ENCODE results near the gene PPP2R3A. TPM values are rescaled to one million over a fixed set of nuclear protein-coding genes. Genes with fewer than 3 reads are reported as not detected.
"Not testable (repeated sequence)": the region's sequence is repeated elsewhere in the genome, so short reads cannot be mapped to it uniquely, and the experiment has no call there.

Gene PPP2R3A
- total and polyA plus RNA-seq, 2 of the 4 experiments (the other 2 are of a cell fraction): 11.3 to 37.3 TPM

- ATAC-seq (ENCODE audit: low read depth); in situ Hi-C loops (cut with MboI; ENCODE audit: low sequenced_read_pairs); H3K9me1 ChIP-seq (ENCODE audit: insufficient read depth, low read length); H3K14ac ChIP-seq (replicated peaks; ENCODE audit: low read depth, low read length); H4K5ac ChIP-seq (ENCODE audit: low read depth, low read length); H3K27me3 ChIP-seq (ENCODE audit: control insufficient read depth, insufficient read depth, low read length); H3K9me3 ChIP-seq (ENCODE audit: control insufficient read depth, insufficient read depth, low read length); BruUV-seq (replicated peaks); DNase-seq; H3K79me1 ChIP-seq (ENCODE audit: low read depth in 1 of 2, low read length in 2 of 2); H3K27ac ChIP-seq (ENCODE audit: insufficient read depth, low read length); H3K9ac ChIP-seq (ENCODE audit: low read depth, low read length); H2BK120ac ChIP-seq (ENCODE audit: low read depth, low read length); H3K23ac ChIP-seq (ENCODE audit: low read depth, low read length); H4K91ac ChIP-seq (ENCODE audit: insufficient read depth, low read depth, low read length); H2BK15ac ChIP-seq (ENCODE audit: low read depth, low read length); H2BK20ac ChIP-seq (ENCODE audit: low read depth, low read length); H3K4me3 ChIP-seq (ENCODE audit: insufficient read depth, low read depth, low read length); H2AK9ac ChIP-seq (replicated peaks; ENCODE audit: low read depth, low read length, poor library complexity); H3K4me1 ChIP-seq (ENCODE audit: control insufficient read depth, insufficient read depth, low read length); H2AK5ac ChIP-seq (ENCODE audit: low read depth, low read length); H3K56ac ChIP-seq (ENCODE audit: extremely low read depth, insufficient read depth, low read length); CTCF ChIA-PET; intact Hi-C loops (cut with micrococcal nuclease); H2AFZ ChIP-seq (replicated peaks; ENCODE audit: low read length, poor library complexity); H3K4ac ChIP-seq (ENCODE audit: low read depth, low read length); H3K18ac ChIP-seq (ENCODE audit: low read depth, low read length); POLR2A ChIA-PET (ENCODE audit: unreplicated experiment); H3K4me2 ChIP-seq (ENCODE audit: low read depth, low read length); H2BK5ac ChIP-seq (ENCODE audit: low read depth, low read length, poor library complexity, severe bottlenecking); H4K20me1 ChIP-seq (ENCODE audit: insufficient read depth, low read length); dilution Hi-C loops (cut with HindIII; ENCODE audit: low sequenced_read_pairs, unreplicated experiment); H4K8ac ChIP-seq (ENCODE audit: low read depth in 2 of 2, low read length in 2 of 2): not testable (repeated sequence)
- peaks cover 21% of the 10 kb centered on the region for H3K36me3 ChIP-seq (ENCODE audit: control insufficient read depth, insufficient read depth, low read length)
- no CpG with 5 or more reads among the region's 4 CpGs for WGBS, 2 experiments (ENCODE audit: extremely low coverage in 2 of 2, insufficient read length in 1 of 2)
Measured at GRCh38 chr3:136083641-136084382, 118.3 kb downstream of the PPP2R3A start.

GRCh38 chr3:136085067-136085466 is 119.5 kb downstream of the PPP2R3A start:
- CTCF ChIA-PET: interaction anchor here (0.6 kb wide), 1 partner anchor 484 kb away, joined by 3 read pairs; no protein-coding TSS in a partner anchor
- BruUV-seq (replicated peaks): not testable (repeated sequence)

More at GRCh38 chr3:136085067-136085466, 119.5 kb downstream of the PPP2R3A start:
- in situ Hi-C loops (cut with MboI; ENCODE audit: low sequenced_read_pairs); H2BK15ac ChIP-seq (ENCODE audit: low read depth, low read length); H3K9ac ChIP-seq (ENCODE audit: low read depth, low read length); H3K14ac ChIP-seq (replicated peaks; ENCODE audit: low read depth, low read length); dilution Hi-C loops (cut with HindIII; ENCODE audit: low sequenced_read_pairs, unreplicated experiment); H3K18ac ChIP-seq (ENCODE audit: low read depth, low read length); H2AFZ ChIP-seq (replicated peaks; ENCODE audit: low read length, poor library complexity); H4K5ac ChIP-seq (ENCODE audit: low read depth, low read length); H2BK120ac ChIP-seq (ENCODE audit: low read depth, low read length); H4K91ac ChIP-seq (ENCODE audit: insufficient read depth, low read depth, low read length); H3K4me3 ChIP-seq (ENCODE audit: insufficient read depth, low read depth, low read length); DNase-seq; H3K4me1 ChIP-seq (ENCODE audit: control insufficient read depth, insufficient read depth, low read length); H3K9me1 ChIP-seq (ENCODE audit: insufficient read depth, low read length); H4K20me1 ChIP-seq (ENCODE audit: insufficient read depth, low read length); intact Hi-C loops (cut with micrococcal nuclease); H2BK20ac ChIP-seq (ENCODE audit: low read depth, low read length); H3K4me2 ChIP-seq (ENCODE audit: low read depth, low read length); H3K27me3 ChIP-seq (ENCODE audit: control insufficient read depth, insufficient read depth, low read length); ATAC-seq (ENCODE audit: low read depth); H3K9me3 ChIP-seq (ENCODE audit: control insufficient read depth, insufficient read depth, low read length); H4K8ac ChIP-seq (ENCODE audit: low read depth in 2 of 2, low read length in 2 of 2); H2AK9ac ChIP-seq (replicated peaks; ENCODE audit: low read depth, low read length, poor library complexity); H3K4ac ChIP-seq (ENCODE audit: low read depth, low read length); H3K56ac ChIP-seq (ENCODE audit: extremely low read depth, insufficient read depth, low read length); H2AK5ac ChIP-seq (ENCODE audit: low read depth, low read length); H3K23ac ChIP-seq (ENCODE audit: low read depth, low read length); H3K27ac ChIP-seq (ENCODE audit: insufficient read depth, low read length); H2BK5ac ChIP-seq (ENCODE audit: low read depth, low read length, poor library complexity, severe bottlenecking); H3K79me1 ChIP-seq (ENCODE audit: low read depth in 1 of 2, low read length in 2 of 2): not testable (repeated sequence)
- POLR2A ChIA-PET (ENCODE audit: unreplicated experiment): interaction anchor here (0.6 kb wide), 1 partner anchor 108 kb away, joined by 4 read pairs; no protein-coding TSS in a partner anchor
- 94% methylated on average over 2 of the region's 3 CpGs; no CpG with 5 or more reads in 1 of the 2 experiments for WGBS, 2 experiments (ENCODE audit: extremely low coverage in 2 of 2, insufficient read length in 1 of 2)
- H3K36me3 ChIP-seq (ENCODE audit: control insufficient read depth, insufficient read depth, low read length): peaks cover 21% of the 10 kb centered on the region
